HL-60 (cell line): ENCODE measurements around the gene KRT82.

ENCODE experiments used
- CTCF ChIP-seq: IDR thresholded peaks from one replicate; pipeline ENCODE4 v1.5.1; 2011; ENCODE audit warnings: low read length, control low read depth, inconsistent platforms; ENCODE audit not compliant: insufficient read depth
- GABPA ChIP-seq: IDR thresholded peaks from 2 replicates; pipeline ENCODE4 v1.6.1; 2012; ENCODE audit warnings: low read depth
- POLR2AphosphoS5 ChIP-seq: IDR thresholded peaks from 2 replicates; pipeline ENCODE4 v1.6.1; 2012; ENCODE audit warnings: low read depth
- REST ChIP-seq: IDR thresholded peaks from 2 replicates; pipeline ENCODE4 v1.6.1; 2012; ENCODE audit warnings: low read depth; ENCODE audit not compliant: insufficient replicate concordance

GRCh38 chr12:52385226-52385702 lies 20.9 kb downstream of the KRT82 start, which contains the start of gene KRT84:
- TF ChIP-seq CTCF = no peak
- no peak for TF ChIP-seq POLR2AphosphoS5
- no peak for TF ChIP-seq REST
- no peak for TF ChIP-seq GABPA
